IPS-NIHi7 (cell line): ENCODE results near the gene CIART.
"Not testable (repeated sequence)": the region's sequence is repeated elsewhere in the genome, so short reads cannot be mapped to it uniquely, and the experiment has no call there.

ENCODE experiments used
- DNase-seq: peaks from one replicate; pipeline ENCODE4 v3.0.0; 2012; ENCODE audit warnings: mixed read lengths; ENCODE audit errors: extremely low spot score

The CIART gene

GRCh38 chr1:150281758-150282557 is at the start of gene CIART:
Gene CIART, plus strand, starts transcription at chr1:150282554. Its CDS starts 714 bp downstream, at chr1:150283268.
- DNase-seq: peak; percentile 90

- DNase-seq: not testable (repeated sequence)
These were observed 49.4 kb upstream of the CIART start for GRCh38 chr1:150232921-150233320.

- DNase-seq: no peak
These were observed 48.7 kb upstream of the CIART start for GRCh38 chr1:150233359-150234308.

- no peak for DNase-seq
These were observed 48.1 kb upstream of the CIART start for GRCh38 chr1:150234309-150234565.

GRCh38 chr1:150234566-150235293 is 47.6 kb upstream of the CIART start:
- peak; percentile 78 for DNase-seq

GRCh38 chr1:150235294-150235851 is 47.0 kb upstream of the CIART start:
- no peak for DNase-seq

- DNase-seq: peak; percentile 97
These were observed 46.3 kb upstream of the CIART start, which contains the start of gene ANP32E for GRCh38 chr1:150235852-150236613. Gene ANP32E, minus strand, starts transcription at chr1:150236112. Its CDS starts 326 bp downstream, at chr1:150235786.

GRCh38 chr1:150236614-150237100 is 45.7 kb upstream of the CIART start:
- no peak for DNase-seq

- not testable (repeated sequence) for DNase-seq
These were observed 45.2 kb upstream of the CIART start for GRCh38 chr1:150237176-150237575.

GRCh38 chr1:150237746-150238145 is 44.6 kb upstream of the CIART start:
- DNase-seq: no peak

- no peak for DNase-seq
These were observed 39.4 kb upstream of the CIART start for GRCh38 chr1:150243003-150243402.

GRCh38 chr1:150249936-150250335 is 32.4 kb upstream of the CIART start:
- DNase-seq: no peak

GRCh38 chr1:150256198-150256553 is 26.2 kb upstream of the CIART start:
- DNase-seq: no peak

GRCh38 chr1:150256554-150257341 is 25.6 kb upstream of the CIART start:
- no peak for DNase-seq

- DNase-seq: peak; percentile 44
These were observed 24.4 kb upstream of the CIART start, which contains the start of gene CA14 for GRCh38 chr1:150257624-150258585. Gene CA14, plus strand, starts transcription at chr1:150257774. Its CDS starts 355 bp downstream, at chr1:150258129.

- DNase-seq: no peak
These were observed 23.1 kb upstream of the CIART start for GRCh38 chr1:150259217-150259616.

GRCh38 chr1:150259758-150260669 is 22.3 kb upstream of the CIART start:
- DNase-seq: peak; percentile 78

- DNase-seq: no peak
These were observed 21.0 kb upstream of the CIART start for GRCh38 chr1:150261367-150261766.
